Measurements from ENCODE around the gene EIF4EBP2. TPM values are rescaled to one million over a fixed set of nuclear protein-coding genes. Genes with fewer than 3 reads are reported as not detected.

Gene EIF4EBP2
- total and polyA plus RNA-seq, 2 of the 13 experiments (the other 11 are each of a cell fraction or from before 2014, with no cell fraction given) = 16.9 to 22.0 TPM

GRCh38 chr10:70403483-70404035 lies 386 bp upstream of the EIF4EBP2 start (continued):
- TF ChIP-seq ZHX1 (CRISPR knock-in tag; IDR thresholded peaks at IDR 0.05; ENCODE audit: low read depth) (0 out of 2 replicates have a peak, but pooled peaks have one; percentile 19), ZNF816 (CRISPR knock-in tag; IDR thresholded peaks at IDR 0.05; ENCODE audit: borderline replicate concordance) (peak; percentile 84; the same call in 1 of the 2 replicates), GATAD2A (CRISPR knock-in tag; IDR thresholded peaks at IDR 0.05) (no peak), ZNF670 (CRISPR knock-in tag; IDR thresholded peaks at IDR 0.05; ENCODE audit: borderline replicate concordance) (peak; percentile 55; the same call in 1 of the 2 replicates), NCOA1 (CRISPR knock-in tag; IDR thresholded peaks at IDR 0.05) (0 out of 2 replicates have a peak, but pooled peaks have one; percentile 9)

GRCh38 chr10:70404787-70405036 lies 767 bp downstream of the EIF4EBP2 start:
- Histone ChIP-seq H3K4me1 (ENCODE audit: insufficient read depth, low read length) (peaks cover 54% of the 10 kb centered on the region), H2AFZ (ENCODE audit: low read length) (no peak overlapping the region), H3K9ac (ENCODE audit: insufficient read depth, low read depth, low read length) (peak overlapping the region; percentile 95), H3K4me2 (ENCODE audit: low read depth, low read length) (peak overlapping the region; percentile 88), H3K27ac (ENCODE audit: extremely low read length, insufficient read depth, low read length) (peak overlapping the region; percentile 82), H3K36me3 (replicated peaks in 1 of 2; ENCODE audit: control insufficient read depth in 1 of 2, insufficient read depth in 2 of 2, low read length in 2 of 2) (0 out of 5 replicates have a peak, but pooled peaks cover 0 to 5% of the 10 kb centered on the region in 2 experiments), H3K27me3 (ENCODE audit: control insufficient read depth in 1 of 2, insufficient read depth in 2 of 2, low read length in 2 of 2) (no peaks in the 10 kb centered on the region; a peak in 1 of 5 replicates), H4K20me1 (ENCODE audit: insufficient read depth, low read length) (peaks cover 27% of the 10 kb centered on the region), H3K4me3 (replicated peaks in 1 of 3; ENCODE audit: insufficient read depth in 1 of 3, low read depth in 2 of 3, low read length in 3 of 3) (peak overlapping the region; percentile 90 to 94 (median 92)), H3K79me2 (ENCODE audit: insufficient read depth, low read length) (peaks cover 42% of the 10 kb centered on the region), H3K9me3 (ENCODE audit: low read length) (no peaks in the 10 kb centered on the region)
- CTCF ChIA-PET (ENCODE audit: low intra/inter-chr PET ratio, low total read pairs) = no interaction called here
- POLR2A ChIA-PET = interaction anchor here (0.7 to 3.8 kb wide), 22 partner anchors 9 to 259 kb away, joined by 3 to 32 read pairs (median 7); partner anchors contain the start of genes PPA1, SAR1A and TYSND1
- in situ Hi-C loops (cut with HindIII; ENCODE audit: extremely low pct_ligation_motif_present, low pct_unique_long_range_greater_than_20kb) (no loop called here), intact Hi-C loops (cut with micrococcal nuclease; ENCODE audit: unreplicated experiment) (no loop called here)
- FAIRE-seq = no peak
- no peak; the same call in 2 of the 3 replicates for ATAC-seq
- BruUV-seq (replicated peaks) = TSS peak; percentile 92
- no peak for DNase-seq (ENCODE audit: low spot score)
- 0% methylated on average over 10 of the region's 11 CpGs for WGBS (ENCODE audit: low lambda C conversion rate)
- TF ChIP-seq FOXM1 (CRISPR knock-in tag; IDR thresholded peaks at IDR 0.05) (no peak), ZNF296 (CRISPR knock-in tag; conservative IDR thresholded peaks at IDR 0.05) (no peak), NFIC (IDR thresholded peaks at IDR 0.05; ENCODE audit: low read length) (no peak), ZNF691 (CRISPR knock-in tag; IDR thresholded peaks at IDR 0.05; ENCODE audit: borderline replicate concordance, low read depth) (no peak), TAF15 (IDR thresholded peaks at IDR 0.05; ENCODE audit: low read depth, low read length, poor library complexity, severe bottlenecking) (no peak), ZNF501 (CRISPR knock-in tag; IDR thresholded peaks at IDR 0.05) (no peak), ZSCAN20 (CRISPR knock-in tag; IDR thresholded peaks at IDR 0.05; ENCODE audit: borderline replicate concordance) (no peak), GPBP1L1 (CRISPR knock-in tag; IDR thresholded peaks at IDR 0.05) (no peak), ZNF737 (CRISPR knock-in tag; IDR thresholded peaks at IDR 0.05; ENCODE audit: borderline replicate concordance) (no peak), RARA (CRISPR knock-in tag; IDR thresholded peaks at IDR 0.05) (no peak), THAP8 (CRISPR knock-in tag; IDR thresholded peaks at IDR 0.05; ENCODE audit: borderline replicate concordance) (0 out of 2 replicates have a peak, but pooled peaks have one; percentile 42)
